Measurements from ENCODE around the gene SLC37A1. TPM values are rescaled to one million over a fixed set of nuclear protein-coding genes. Genes with fewer than 3 reads are reported as not detected.

SLC37A1 gene
- total RNA-seq, 2 donors from 2014 or later, result 6.6 to 9.6 TPM

GRCh38 chr21:42514883-42515228 lies 1.2 kb downstream of the SLC37A1 start:
- ATAC-seq (ENCODE audit: insufficient number of reproducible peaks, low FRiP score, low read depth), result no peak
- peaks cover 4 to 13% of the 10 kb centered on the region in 2 donors for H3K4me1 ChIP-seq (ENCODE audit: control insufficient read depth in 1 of 2, low read depth in 2 of 2)
- no peak for DNase-seq (ENCODE audit: low spot score)
- no peak overlapping the region for H3K27ac ChIP-seq
- no peaks in the 10 kb centered on the region for H3K36me3 ChIP-seq
- peak overlapping the region; percentile 93 for H3K4me3 ChIP-seq
- H3K9me3 ChIP-seq, result no peaks in the 10 kb centered on the region
- TF ChIP-seq, protein P1, sequence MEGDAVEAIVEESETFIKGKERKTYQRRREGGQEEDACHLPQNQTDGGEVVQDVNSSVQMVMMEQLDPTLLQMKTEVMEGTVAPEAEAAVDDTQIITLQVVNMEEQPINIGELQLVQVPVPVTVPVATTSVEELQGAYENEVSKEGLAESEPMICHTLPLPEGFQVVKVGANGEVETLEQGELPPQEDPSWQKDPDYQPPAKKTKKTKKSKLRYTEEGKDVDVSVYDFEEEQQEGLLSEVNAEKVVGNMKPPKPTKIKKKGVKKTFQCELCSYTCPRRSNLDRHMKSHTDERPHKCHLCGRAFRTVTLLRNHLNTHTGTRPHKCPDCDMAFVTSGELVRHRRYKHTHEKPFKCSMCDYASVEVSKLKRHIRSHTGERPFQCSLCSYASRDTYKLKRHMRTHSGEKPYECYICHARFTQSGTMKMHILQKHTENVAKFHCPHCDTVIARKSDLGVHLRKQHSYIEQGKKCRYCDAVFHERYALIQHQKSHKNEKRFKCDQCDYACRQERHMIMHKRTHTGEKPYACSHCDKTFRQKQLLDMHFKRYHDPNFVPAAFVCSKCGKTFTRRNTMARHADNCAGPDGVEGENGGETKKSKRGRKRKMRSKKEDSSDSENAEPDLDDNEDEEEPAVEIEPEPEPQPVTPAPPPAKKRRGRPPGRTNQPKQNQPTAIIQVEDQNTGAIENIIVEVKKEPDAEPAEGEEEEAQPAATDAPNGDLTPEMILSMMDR (IDR thresholded peaks at IDR 0.05), result no peak
- H3K27me3 ChIP-seq (replicated peaks; ENCODE audit: insufficient read depth), result no peaks in the 10 kb centered on the region

DNA sequence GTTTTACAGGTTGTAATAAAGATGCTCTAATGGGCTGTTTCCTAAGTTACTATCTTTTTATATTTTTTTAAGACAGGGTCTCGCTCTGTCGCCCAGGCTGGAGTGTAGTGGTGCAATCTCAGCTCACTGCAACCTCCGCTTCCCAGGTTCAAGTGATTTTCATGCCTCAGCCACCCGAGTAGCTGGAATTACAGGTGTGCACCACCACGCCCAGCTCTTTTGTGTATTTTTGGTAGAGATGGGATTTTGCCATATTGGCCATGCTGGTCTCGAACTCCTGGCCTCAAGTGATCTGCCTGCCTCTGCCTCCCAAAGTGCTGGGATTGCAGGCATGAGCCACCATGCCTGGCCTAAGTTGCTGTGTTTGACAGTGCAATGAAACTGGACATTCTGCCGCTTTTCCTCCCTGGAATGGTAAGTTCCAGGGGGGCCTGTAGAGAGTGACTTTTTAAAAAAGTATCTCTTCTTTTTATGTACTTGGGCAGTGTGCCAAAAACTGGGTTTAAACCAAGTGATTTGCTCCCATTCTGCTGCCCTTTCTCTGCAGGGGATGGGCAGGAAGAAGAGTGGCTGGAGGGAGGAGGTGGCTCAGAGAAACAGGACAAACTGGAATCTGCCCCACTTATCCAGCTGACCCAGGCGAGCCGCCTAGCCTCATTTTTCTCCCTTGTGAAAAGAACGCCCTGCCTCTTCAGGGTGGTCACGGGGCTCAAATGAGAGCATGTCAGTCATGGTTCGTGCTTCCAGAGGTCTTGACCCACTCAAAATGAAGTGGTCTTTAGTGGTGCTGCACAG lies 2.3 kb downstream of the SLC37A1 start:
- H3K4me1 ChIP-seq (ENCODE audit: control insufficient read depth in 1 of 2, low read depth in 2 of 2), result peaks cover 4 to 13% of the 10 kb centered on the region in 2 donors
- TF ChIP-seq, protein P1 (IDR thresholded peaks at IDR 0.05), result no peak
- no peaks in the 10 kb centered on the region for H3K27me3 ChIP-seq (replicated peaks; ENCODE audit: insufficient read depth)
- H3K4me3 ChIP-seq, result no peak overlapping the region
- H3K9me3 ChIP-seq, result no peaks in the 10 kb centered on the region
- ATAC-seq (ENCODE audit: insufficient number of reproducible peaks, low FRiP score, low read depth) (no peak), DNase-seq (ENCODE audit: low spot score) (no peak)
- H3K27ac ChIP-seq, result no peak overlapping the region
- no peaks in the 10 kb centered on the region for H3K36me3 ChIP-seq

DNA sequence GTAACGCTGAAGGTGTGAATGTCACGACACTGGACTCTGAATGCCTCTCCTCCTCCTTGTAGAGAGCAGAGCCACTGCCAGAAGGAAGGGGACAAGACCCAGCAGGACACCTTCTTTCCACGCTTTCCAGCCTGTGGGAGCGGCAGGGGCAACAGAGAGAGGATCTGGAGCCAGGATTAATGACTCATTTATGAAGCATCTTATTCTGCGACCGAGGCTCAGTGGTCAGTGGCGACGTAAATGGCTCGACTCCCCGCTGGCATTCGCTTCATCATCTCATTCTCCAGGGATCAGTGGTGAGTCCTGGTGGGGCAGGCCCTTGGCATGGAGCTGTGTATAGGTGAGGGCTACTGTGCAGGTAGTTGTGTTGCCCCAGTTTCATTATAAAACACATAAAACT lies 4.6 kb downstream of the SLC37A1 start:
- ATAC-seq (ENCODE audit: insufficient number of reproducible peaks, low FRiP score, low read depth), result no peak

GRCh38 chr21:42518626-42519025 lies 5.0 kb downstream of the SLC37A1 start:
- ATAC-seq (ENCODE audit: insufficient number of reproducible peaks, low FRiP score, low read depth) (no peak), DNase-seq (ENCODE audit: low spot score) (no peak)
- Histone ChIP-seq H3K27ac (no peak overlapping the region), H3K4me3 (no peak overlapping the region), H3K9me3 (no peaks in the 10 kb centered on the region), H3K36me3 (no peaks in the 10 kb centered on the region), H3K27me3 (replicated peaks; ENCODE audit: insufficient read depth) (no peaks in the 10 kb centered on the region), H3K4me1 (ENCODE audit: control insufficient read depth in 1 of 2, low read depth in 2 of 2) (peaks cover 4 to 13% of the 10 kb centered on the region in 2 donors)
- TF ChIP-seq, protein P1 (IDR thresholded peaks at IDR 0.05), result no peak

More for the DNA sequence above, 4.6 kb downstream of the SLC37A1 start:
- Histone ChIP-seq H3K27ac (no peak overlapping the region), H3K4me1 (ENCODE audit: control insufficient read depth in 1 of 2, low read depth in 2 of 2) (peaks cover 4 to 13% of the 10 kb centered on the region in 2 donors), H3K4me3 (no peak overlapping the region), H3K9me3 (no peaks in the 10 kb centered on the region), H3K36me3 (no peaks in the 10 kb centered on the region), H3K27me3 (replicated peaks; ENCODE audit: insufficient read depth) (no peaks in the 10 kb centered on the region)
- no peak for DNase-seq (ENCODE audit: low spot score)
- TF ChIP-seq, protein P1 (IDR thresholded peaks at IDR 0.05), result no peak

GRCh38 chr21:42520628-42521253 lies 7.1 kb downstream of the SLC37A1 start:
- Histone ChIP-seq H3K4me1 (ENCODE audit: control insufficient read depth in 1 of 2, low read depth in 2 of 2) (peaks cover 0 to 14% of the 10 kb centered on the region in 2 donors), H3K36me3 (no peaks in the 10 kb centered on the region), H3K9me3 (no peaks in the 10 kb centered on the region), H3K27me3 (replicated peaks; ENCODE audit: insufficient read depth) (no peaks in the 10 kb centered on the region), H3K27ac (no peak overlapping the region), H3K4me3 (no peak overlapping the region)
- no peak for DNase-seq (ENCODE audit: low spot score)
- no peak for ATAC-seq (ENCODE audit: insufficient number of reproducible peaks, low FRiP score, low read depth)
- TF ChIP-seq, protein P1 (IDR thresholded peaks at IDR 0.05), result no peak

All from thoracic aorta (tissue), 2 donors.